ENCODE measurements around the gene CDKAL1. TPM values are rescaled to one million over a fixed set of nuclear protein-coding genes. Genes with fewer than 3 reads are reported as not detected.

CDKAL1 gene
- total RNA-seq, 1 experiment from 2014 or later, result 11.8 TPM

DNA sequence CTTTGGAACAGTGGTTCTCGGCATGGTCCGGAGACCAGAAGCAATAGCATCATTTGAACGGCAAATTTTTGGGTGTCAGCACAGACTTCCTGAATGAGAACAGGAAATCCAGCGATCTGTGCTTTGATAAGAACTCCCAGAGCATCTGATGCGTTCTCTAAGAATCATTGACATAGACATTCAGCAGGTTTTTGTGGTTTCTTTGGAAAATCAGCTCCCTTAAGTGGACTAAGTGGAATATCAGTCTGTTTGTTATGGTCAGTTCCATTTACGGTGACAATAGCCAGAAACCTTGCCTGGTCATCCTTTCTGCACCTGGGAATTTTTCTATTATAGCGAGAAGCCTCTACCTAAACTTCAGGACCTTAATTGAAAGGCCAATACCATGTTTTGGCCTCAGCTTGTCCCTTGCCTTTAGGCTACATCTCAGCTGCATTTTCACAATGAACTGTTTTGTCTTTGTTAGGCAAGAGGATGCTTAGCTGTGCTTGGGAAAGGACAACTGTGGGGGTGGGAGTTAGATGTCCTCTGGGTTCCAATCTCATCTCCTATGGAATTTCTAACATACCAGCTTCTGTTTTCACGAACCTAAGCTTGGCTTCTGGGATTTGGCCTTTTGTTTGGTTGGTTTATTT lies 299.7 kb downstream of the CDKAL1 start:
- ChIA-PET POLR2A (interaction anchor here (0.8 to 2.5 kb wide), 7 partner anchors 9 to 43 kb away, joined by 3 to 8 read pairs (median 5); no protein-coding TSS in a partner anchor), CTCF (interaction anchor here (0.6 to 1.0 kb wide), 4 partner anchors 162 to 274 kb away, joined by 3 read pairs; no protein-coding TSS in a partner anchor)
- DNase-seq (ENCODE audit: unreplicated experiment), result peak; percentile 54
- Mint-ChIP-seq H3K4me1 (ENCODE audit: insufficient read depth, unreplicated experiment) (peaks cover 14% of the 10 kb centered on the region), H3K9me3 (ENCODE audit: unreplicated experiment) (no peaks in the 10 kb centered on the region), H3K27ac (ENCODE audit: low read depth, unreplicated experiment) (no peak overlapping the region), H3K36me3 (ENCODE audit: insufficient read depth, unreplicated experiment) (no peaks in the 10 kb centered on the region), H3K27me3 (ENCODE audit: insufficient read depth, unreplicated experiment) (no peaks in the 10 kb centered on the region), H3K4me3 (ENCODE audit: unreplicated experiment) (no peak overlapping the region)
- intact Hi-C loops (cut with micrococcal nuclease), result no loop called here
- BruUV-seq (replicated peaks), result no TSS peak
- no peak for TF ChIP-seq CTCF (IDR thresholded peaks at IDR 0.05; ENCODE audit: unreplicated experiment)

- H3K4me3 Mint-ChIP-seq (ENCODE audit: unreplicated experiment), result no peak overlapping the region
- no peaks in the 10 kb centered on the region for H3K36me3 Mint-ChIP-seq (ENCODE audit: insufficient read depth, unreplicated experiment)
- H3K9me3 Mint-ChIP-seq (ENCODE audit: unreplicated experiment), result no peaks in the 10 kb centered on the region
- DNase-seq (ENCODE audit: unreplicated experiment), result peak; percentile 65
- intact Hi-C loops (cut with micrococcal nuclease), result no loop called here
- TF ChIP-seq CTCF (IDR thresholded peaks at IDR 0.05; ENCODE audit: unreplicated experiment), result no peak
- CTCF ChIA-PET, result interaction anchor here (0.6 to 1.0 kb wide), 2 partner anchors 275 to 707 kb away, joined by 3 read pairs; no protein-coding TSS in a partner anchor
- no peaks in the 10 kb centered on the region for H3K27me3 Mint-ChIP-seq (ENCODE audit: insufficient read depth, unreplicated experiment)
- peaks cover 14% of the 10 kb centered on the region for H3K4me1 Mint-ChIP-seq (ENCODE audit: insufficient read depth, unreplicated experiment)
- H3K27ac Mint-ChIP-seq (ENCODE audit: low read depth, unreplicated experiment), result peak overlapping the region; percentile 52
- POLR2A ChIA-PET, result interaction anchor here (0.6 to 1.1 kb wide), 6 partner anchors 8 to 213 kb away, joined by 3 to 7 read pairs (median 4); no protein-coding TSS in a partner anchor
- no TSS peak for BruUV-seq (replicated peaks)
Measured at GRCh38 chr6:20835315-20836010, 301.2 kb downstream of the CDKAL1 start.

DNA sequence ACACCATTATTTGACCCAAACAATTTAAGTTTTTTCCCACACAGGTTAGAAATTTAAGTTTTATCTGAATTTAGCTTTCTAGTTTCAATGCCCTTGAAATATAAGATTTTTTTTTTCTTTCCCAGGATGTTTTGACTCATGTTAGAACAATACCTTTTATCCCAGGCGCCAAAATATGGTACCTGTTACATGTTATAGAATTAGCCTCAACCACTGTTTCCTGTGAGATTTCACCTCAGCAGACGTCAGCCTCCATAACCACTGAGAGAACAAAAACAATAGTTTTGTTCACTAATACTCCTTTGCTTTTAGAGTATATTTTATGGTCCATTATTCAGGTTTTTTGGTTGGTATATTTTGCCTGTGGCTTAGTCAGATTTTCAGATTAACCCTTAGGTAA lies 302.9 kb downstream of the CDKAL1 start:
- Mint-ChIP-seq H3K4me3 (ENCODE audit: unreplicated experiment) (no peak overlapping the region), H3K36me3 (ENCODE audit: insufficient read depth, unreplicated experiment) (no peaks in the 10 kb centered on the region), H3K27me3 (ENCODE audit: insufficient read depth, unreplicated experiment) (no peaks in the 10 kb centered on the region), H3K4me1 (ENCODE audit: insufficient read depth, unreplicated experiment) (peaks cover 14% of the 10 kb centered on the region), H3K27ac (ENCODE audit: low read depth, unreplicated experiment) (no peak overlapping the region), H3K9me3 (ENCODE audit: unreplicated experiment) (no peaks in the 10 kb centered on the region)
- CTCF ChIA-PET, result interaction anchor here (0.6 kb wide), 1 partner anchor 20 kb away, joined by 4 read pairs; no protein-coding TSS in a partner anchor
- no peak for DNase-seq (ENCODE audit: unreplicated experiment)
- intact Hi-C loops (cut with micrococcal nuclease), result no loop called here
- no TSS peak for BruUV-seq (replicated peaks)
- POLR2A ChIA-PET, result interaction anchor here (0.6 to 0.9 kb wide), 4 partner anchors 10 to 227 kb away, joined by 3 to 4 read pairs (median 4); no protein-coding TSS in a partner anchor
- no peak for TF ChIP-seq CTCF (IDR thresholded peaks at IDR 0.05; ENCODE audit: unreplicated experiment)

DNA sequence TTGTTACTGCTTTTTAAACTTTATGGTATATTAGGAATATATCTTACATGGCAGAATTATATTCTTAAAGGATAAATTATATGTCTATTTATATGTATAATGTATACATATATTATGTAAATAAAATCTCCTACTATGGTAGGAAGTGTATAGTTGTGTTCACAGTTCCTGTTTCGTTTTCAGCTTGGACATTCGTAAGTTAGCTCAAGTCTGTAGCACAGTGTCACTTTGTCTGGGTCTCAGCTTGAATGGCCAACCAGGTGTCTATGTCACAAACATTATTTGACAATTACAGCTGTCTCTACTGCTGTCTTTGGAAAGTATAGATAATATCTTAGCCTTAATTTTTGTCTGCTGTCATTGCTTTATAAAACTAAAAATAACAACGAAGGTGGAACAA lies 303.9 kb downstream of the CDKAL1 start:
- BruUV-seq (replicated peaks), result no TSS peak
- H3K9me3 Mint-ChIP-seq (ENCODE audit: unreplicated experiment), result no peaks in the 10 kb centered on the region

More for the DNA sequence above, 303.9 kb downstream of the CDKAL1 start:
- peaks cover 14% of the 10 kb centered on the region for H3K4me1 Mint-ChIP-seq (ENCODE audit: insufficient read depth, unreplicated experiment)
- H3K27me3 Mint-ChIP-seq (ENCODE audit: insufficient read depth, unreplicated experiment), result no peaks in the 10 kb centered on the region
- no peak for TF ChIP-seq CTCF (IDR thresholded peaks at IDR 0.05; ENCODE audit: unreplicated experiment)
- CTCF ChIA-PET, result no interaction called here
- intact Hi-C loops (cut with micrococcal nuclease), result no loop called here
- no peak overlapping the region for H3K4me3 Mint-ChIP-seq (ENCODE audit: unreplicated experiment)
- no peaks in the 10 kb centered on the region for H3K36me3 Mint-ChIP-seq (ENCODE audit: insufficient read depth, unreplicated experiment)
- no peak overlapping the region for H3K27ac Mint-ChIP-seq (ENCODE audit: low read depth, unreplicated experiment)
- no peak for DNase-seq (ENCODE audit: unreplicated experiment)
- POLR2A ChIA-PET, result no interaction called here
